NCI-H524 treated with DMSO at 0.1 percent for 48 hours (cell line): ENCODE data around the gene ZBTB20.

Experiments used
- DNase-seq: peaks from one replicate; lab custom pipeline; 2025; lab: John Stamatoyannopoulos, UW

ZBTB20 gene

DNA sequence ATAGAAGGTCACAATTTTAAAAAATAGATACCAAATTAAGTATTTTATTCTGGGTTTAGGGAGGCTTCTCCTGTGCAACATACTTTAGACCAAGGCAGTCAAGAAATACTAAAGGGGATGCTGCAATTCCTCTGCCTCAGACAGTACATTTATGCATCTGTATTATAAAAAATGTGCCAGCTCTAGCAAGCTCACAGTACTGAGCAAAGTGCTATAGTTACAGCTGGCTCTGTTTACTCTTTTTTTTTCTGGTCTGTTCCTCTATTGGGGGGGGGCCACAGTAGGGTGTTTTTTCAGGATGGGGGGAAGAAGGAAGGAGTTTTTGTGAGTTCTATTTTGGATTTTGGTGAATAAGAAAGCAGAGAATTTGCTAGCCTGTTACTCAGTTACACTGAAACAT, 668.3 kb downstream of the ZBTB20 start:
- DNase-seq, result no peak

DNA sequence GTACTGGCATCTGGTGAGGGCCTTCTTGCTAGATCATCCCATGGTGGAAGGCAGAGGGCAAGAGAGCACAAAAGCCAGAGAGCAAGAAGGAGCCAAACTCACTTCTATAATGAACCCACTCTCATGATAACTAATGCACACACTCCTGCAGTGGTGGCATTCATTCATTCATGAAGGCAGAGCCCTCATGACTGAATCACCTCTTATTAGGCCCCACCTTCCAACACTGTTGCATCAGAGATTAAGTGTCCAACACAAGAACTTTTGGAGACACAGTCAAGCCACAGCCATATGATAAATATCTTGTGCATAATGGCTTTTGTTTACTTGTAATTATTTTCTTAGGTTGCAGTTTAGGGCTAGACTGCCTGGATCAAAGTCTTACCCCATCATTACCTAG, 670.6 kb downstream of the ZBTB20 start:
- DNase-seq, result no peak

GRCh38 chr3:114471478-114471877, 675.6 kb downstream of the ZBTB20 start:
- no peak for DNase-seq

DNA sequence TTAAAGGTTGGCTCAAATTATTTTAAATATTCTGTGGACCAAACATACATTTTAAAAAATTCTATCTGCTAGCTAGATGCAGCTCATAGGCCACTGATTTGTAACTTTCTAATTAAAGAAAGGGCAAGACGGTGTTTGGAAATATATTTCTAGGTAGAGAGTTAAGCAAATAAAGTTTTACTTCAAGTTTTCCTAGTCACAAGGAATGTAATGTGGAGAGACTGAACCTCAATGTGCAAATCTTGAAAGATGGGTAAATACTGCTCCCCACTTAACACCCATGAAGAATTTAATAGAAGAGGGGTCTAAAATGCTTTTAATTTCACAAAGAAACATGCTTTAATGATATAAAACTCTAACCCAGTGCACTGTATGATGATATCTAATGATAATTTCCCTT, 678.0 kb downstream of the ZBTB20 start:
- no peak for DNase-seq

- no peak for DNase-seq
Observed at GRCh38 chr3:114466816-114467215, 680.3 kb downstream of the ZBTB20 start.

GRCh38 chr3:114466251-114466650, 680.8 kb downstream of the ZBTB20 start:
- DNase-seq, result no peak

- no peak for DNase-seq
Observed at GRCh38 chr3:114464548-114464947, 682.5 kb downstream of the ZBTB20 start.

DNA sequence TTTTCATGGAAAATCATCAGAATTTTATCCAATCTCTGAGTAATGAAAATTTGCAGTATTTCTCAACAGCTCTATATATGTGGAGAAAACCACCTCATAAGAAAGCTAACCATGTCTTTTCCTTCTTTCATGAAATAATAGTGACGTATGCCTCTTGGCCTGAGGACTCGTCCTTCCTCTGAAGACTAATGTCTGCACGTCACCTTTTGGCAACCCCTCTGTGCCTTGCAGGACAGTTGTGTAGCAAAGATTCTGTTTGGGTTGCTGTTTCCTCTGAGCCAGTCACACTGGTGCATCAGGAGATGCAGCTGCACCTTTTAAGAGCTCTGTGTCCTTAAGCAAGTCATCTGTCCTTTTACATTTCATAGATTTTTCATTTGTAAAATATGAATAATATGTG, 684.3 kb downstream of the ZBTB20 start:
- DNase-seq, result no peak

DNA sequence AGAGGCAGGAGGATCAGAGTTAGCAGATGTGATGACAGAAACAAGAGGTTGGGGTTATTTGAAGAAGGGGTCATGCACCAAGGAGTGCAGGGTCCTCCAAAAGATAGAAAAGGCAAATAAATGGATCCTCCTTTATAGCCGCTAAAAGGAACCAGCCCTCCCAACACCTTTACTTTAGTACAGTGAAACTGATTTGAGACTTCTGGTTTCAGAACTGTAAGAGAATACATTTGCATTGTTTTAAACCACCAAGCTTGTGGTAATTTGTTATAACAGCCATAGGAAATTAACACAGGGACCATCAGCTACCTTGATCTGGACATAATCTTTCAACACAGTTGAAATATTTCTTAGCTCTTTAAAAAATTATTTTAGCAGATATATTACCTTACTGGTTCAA, 686.6 kb downstream of the ZBTB20 start:
- DNase-seq, result no peak

GRCh38 chr3:114456742-114457141, 690.3 kb downstream of the ZBTB20 start:
- no peak for DNase-seq

- DNase-seq, result no peak
Observed at GRCh38 chr3:114455432-114455831, 691.7 kb downstream of the ZBTB20 start.

GRCh38 chr3:114454551-114455251, 692.4 kb downstream of the ZBTB20 start:
- DNase-seq, result peak; percentile 80

GRCh38 chr3:114453361-114453780, 693.7 kb downstream of the ZBTB20 start:
- DNase-seq, result no peak

GRCh38 chr3:114452937-114453336, 694.2 kb downstream of the ZBTB20 start:
- no peak for DNase-seq

DNA sequence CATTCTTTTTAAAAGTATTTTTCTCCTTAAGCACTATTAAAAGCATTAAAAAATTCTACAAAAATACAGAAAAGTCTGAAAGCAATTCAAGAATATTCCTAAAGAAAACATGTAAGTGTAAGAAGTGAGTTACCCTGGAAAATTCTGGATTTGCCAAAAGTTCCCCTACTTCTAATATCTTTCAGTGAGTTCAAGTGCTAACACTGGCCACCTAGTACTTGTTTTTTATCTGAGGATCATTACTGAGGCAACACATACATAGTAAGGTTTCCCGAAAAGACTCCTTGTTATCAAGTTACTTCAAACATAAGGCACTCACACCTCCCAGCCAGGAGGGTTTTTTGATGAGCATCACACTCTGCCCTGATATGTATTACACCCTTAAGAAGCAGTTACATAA, 694.8 kb downstream of the ZBTB20 start:
- peak; percentile 64 for DNase-seq

- DNase-seq, result no peak
Observed at GRCh38 chr3:114451561-114452018, 695.5 kb downstream of the ZBTB20 start.

DNA sequence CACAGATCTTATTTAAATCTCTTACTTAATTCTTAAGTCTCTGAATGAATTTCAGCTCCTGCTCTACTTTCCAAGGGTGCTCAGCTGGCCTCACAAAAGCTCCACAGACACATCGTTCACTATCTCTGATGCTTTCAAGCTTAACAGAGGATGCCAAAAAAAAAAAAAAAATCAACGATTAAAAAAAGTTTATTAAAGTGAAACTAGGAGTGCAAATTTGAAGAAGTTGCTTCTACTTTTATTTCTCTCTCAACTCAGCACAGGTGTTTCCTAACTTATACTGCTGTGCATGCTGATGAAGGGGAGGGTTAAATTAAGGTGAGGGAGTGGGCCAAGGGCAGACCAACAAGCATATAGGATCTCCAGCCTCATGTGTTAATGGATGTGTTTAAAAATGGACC, 696.0 kb downstream of the ZBTB20 start:
- no peak for DNase-seq

GRCh38 chr3:114450008-114450596, 697.0 kb downstream of the ZBTB20 start:
- DNase-seq, result no peak

DNA sequence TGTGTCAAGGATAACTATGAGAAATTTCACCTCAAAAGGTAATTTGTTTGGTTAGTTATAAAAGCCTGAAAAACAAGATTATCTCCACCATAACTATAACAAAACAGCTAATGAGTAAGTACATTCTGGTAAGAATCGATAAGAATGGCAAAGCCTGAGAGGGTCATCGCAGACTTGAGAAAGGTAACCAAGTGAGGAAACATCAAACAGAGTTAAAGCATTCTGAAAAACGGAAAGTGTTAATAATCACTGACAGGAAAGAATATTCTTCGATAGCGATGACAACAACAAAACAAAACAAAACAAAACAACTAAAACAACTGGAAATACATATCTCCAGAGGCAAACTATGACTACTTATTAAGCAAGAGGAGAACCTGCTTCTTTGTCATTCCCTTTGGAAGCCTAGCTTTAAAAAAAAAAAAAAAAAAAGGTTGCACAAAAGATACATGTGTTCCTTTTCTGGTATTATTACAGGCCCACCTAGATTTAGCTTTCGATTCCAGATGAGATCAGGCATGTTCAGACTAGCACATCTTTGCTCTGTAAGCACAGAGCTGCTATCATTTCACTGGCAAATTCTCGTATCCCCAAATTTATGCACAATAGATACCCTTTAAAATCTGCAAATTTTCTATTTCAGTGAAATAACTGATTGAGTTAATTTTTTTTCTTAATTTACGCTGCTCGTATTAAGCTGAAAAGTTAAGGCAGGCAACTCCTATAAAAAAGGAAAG, 697.6 kb downstream of the ZBTB20 start:
- DNase-seq, result no peak

DNA sequence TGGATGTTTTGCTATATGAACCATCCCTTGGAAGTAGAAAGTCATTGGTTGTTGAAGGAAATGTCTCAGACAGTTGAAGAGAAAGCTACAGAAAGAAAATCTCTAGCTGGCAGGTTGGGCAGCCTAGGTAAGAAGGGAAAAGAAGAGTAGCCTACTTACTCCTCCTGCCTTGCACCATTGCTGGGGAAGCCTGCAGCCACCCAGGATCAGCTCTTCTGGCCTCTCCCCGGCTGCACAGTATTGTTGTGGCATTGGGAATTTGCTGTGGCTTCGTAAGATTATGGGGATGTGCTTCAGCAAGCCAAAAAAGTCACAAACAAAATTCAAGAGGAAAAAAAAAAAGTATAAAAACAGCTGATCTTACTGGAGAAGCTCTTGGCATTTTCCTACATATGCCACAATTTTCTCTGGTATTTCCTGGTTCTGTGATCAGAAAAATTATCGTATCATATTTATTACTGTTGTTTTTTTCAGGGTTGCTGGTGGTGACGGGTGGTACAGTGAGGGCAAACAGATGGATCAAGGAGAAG, 699.1 kb downstream of the ZBTB20 start:
- DNase-seq, result no peak

- DNase-seq, result no peak
Observed at GRCh38 chr3:114447545-114447944, 699.5 kb downstream of the ZBTB20 start.

DNA sequence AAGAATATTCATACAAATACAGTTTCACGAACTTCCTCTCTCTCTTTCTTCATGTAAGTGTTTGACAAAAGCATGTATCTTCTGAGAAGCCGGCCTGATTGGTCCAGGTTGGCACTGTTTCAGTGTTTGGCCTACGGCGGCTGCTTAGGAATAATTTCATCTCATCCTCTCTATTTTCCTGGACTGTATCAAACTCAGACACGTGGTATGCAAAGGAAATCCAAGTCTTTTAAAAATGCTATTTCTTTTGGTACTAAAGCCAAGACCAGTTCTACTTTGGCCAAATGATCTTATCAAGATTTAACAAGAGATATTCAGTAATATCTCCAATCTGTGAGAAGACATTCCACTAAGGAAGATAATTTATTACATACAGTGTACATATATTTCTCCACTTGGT, 700.5 kb downstream of the ZBTB20 start:
- no peak for DNase-seq

DNA sequence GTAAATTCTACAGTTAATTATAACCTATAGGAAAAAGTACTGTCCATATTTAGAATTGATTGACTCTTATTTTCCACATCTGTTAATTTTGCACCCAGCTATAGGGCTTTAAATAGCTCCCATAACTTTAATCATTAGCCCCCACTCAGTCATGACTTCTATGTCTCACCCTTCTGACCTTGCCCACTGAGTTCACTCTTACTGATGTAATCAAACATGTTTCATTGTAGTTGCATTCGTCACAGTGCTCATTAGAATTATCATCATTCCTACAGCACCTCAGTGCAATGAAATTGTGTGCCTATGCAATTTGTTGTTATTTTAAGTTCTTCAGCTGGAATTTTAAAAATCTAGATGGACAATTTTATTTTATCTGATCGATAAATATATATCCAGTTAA, 701.9 kb downstream of the ZBTB20 start:
- DNase-seq, result no peak
